B cell (primary cell): Measurements from ENCODE around the gene SLC5A2. TPM values are rescaled to one million over a fixed set of nuclear protein-coding genes. Genes with fewer than 3 reads are reported as not detected.

ENCODE experiments used
- ATAC-seq: fragments of 200-7000 bp; cut with Tn5 transposase; one replicate; pipeline ENCODE4 v1.10.0; 2021; ENCODE audit warnings: low read depth, mild to moderate bottlenecking, moderate number of reproducible peaks, moderate library complexity
- CTCF ChIA-PET: fragments of 350-600 bp; sonication (Branson Sonifier 250); formaldehyde crosslinking; loops from one replicate; lab custom pipeline; 2021; ENCODE audit warnings: antibody characterized with exemption, inconsistent platforms; lab: Charles Lee
- POLR2A ChIA-PET: fragments of 350-600 bp; sonication (Branson Sonifier 250); formaldehyde crosslinking; loops from one replicate; lab custom pipeline; 2021; ENCODE audit warnings: antibody characterized with exemption; lab: Charles Lee
- DNase-seq: peaks from one replicate; pipeline ENCODE4 v3.0.0; 2013
- H2AFZ ChIP-seq: 2 replicates; pipeline ENCODE4 v1.6.1; 2012; ENCODE audit warnings: mild to moderate bottlenecking, low read depth, low read length; ENCODE audit not compliant: insufficient read depth, poor library complexity, severe bottlenecking
- H3K27ac ChIP-seq, 2 donors: 1 replicate in 1 of 2; 2 replicates in 1 of 2; pipeline ENCODE4 v1.5.1; 2012 to 2013; ENCODE audit warnings: low read length in 2 of 2, mild to moderate bottlenecking in 2 of 2, moderate library complexity in 1 of 2
- H3K27me3 ChIP-seq, 4 experiments: fragments of 200-600 bp in 1 of 4; sonication (generic) in 1 of 4; replicated peaks in 1 of 4; 1 replicate in 2 of 4; 2 replicates in 2 of 4; pipeline versions ENCODE4 v1.6.1 to v1.7.0; 2013 to 2016; ENCODE audit warnings: low read length in 3 of 4, mild to moderate bottlenecking in 2 of 4, mixed read lengths in 1 of 4, moderate library complexity in 1 of 4; ENCODE audit not compliant: insufficient read depth in 4 of 4, control insufficient read depth in 3 of 4; ENCODE audit errors: control extremely low read depth in 1 of 4
- H3K36me3 ChIP-seq, 2 experiments: replicated peaks in 1 of 2; 1 replicate in 1 of 2; 2 replicates in 1 of 2; pipeline versions ENCODE4 v1.6.1 to v1.7.1; 2013; ENCODE audit warnings: low read length in 1 of 2; ENCODE audit not compliant: insufficient read depth in 2 of 2, control insufficient read depth in 1 of 2; ENCODE audit errors: control extremely low read depth in 1 of 2, extremely low read depth in 1 of 2
- H3K4me1 ChIP-seq, 2 donors: fragments of 200-600 bp in 1 of 2; sonication (generic) in 1 of 2; 1 replicate in 1 of 2; 2 replicates in 1 of 2; pipeline versions ENCODE4 v1.5.1 to v1.6.1; 2013 to 2017; ENCODE audit warnings: low read length in 2 of 2; ENCODE audit not compliant: control insufficient read depth in 2 of 2, insufficient read depth in 2 of 2
- H3K4me2 ChIP-seq: replicated peaks from 2 replicates; pipeline ENCODE3; 2012; ENCODE audit warnings: mild to moderate bottlenecking, low read depth, low read length; ENCODE audit not compliant: poor library complexity, severe bottlenecking
- H3K4me3 ChIP-seq, 5 experiments: fragments of 200-600 bp in 1 of 5; sonication (generic) in 1 of 5; 1 replicate in 3 of 5; 2 replicates in 2 of 5; pipeline versions ENCODE4 v1.5.1 to v1.7.0; 2011 to 2016; ENCODE audit warnings: low read length in 4 of 5, mild to moderate bottlenecking in 4 of 5, low read depth in 2 of 5, control low read depth in 1 of 5, moderate library complexity in 1 of 5; ENCODE audit not compliant: insufficient read depth in 1 of 5; ENCODE audit errors: control extremely low read depth in 1 of 5, extremely low read depth in 1 of 5
- H3K79me2 ChIP-seq: fragments of 200-600 bp; sonication (generic); one replicate; pipeline ENCODE4 v1.6.0; 2016; ENCODE audit warnings: low read length; ENCODE audit not compliant: control insufficient read depth, insufficient read depth
- H3K9ac ChIP-seq: fragments of 200-600 bp; sonication (generic); 2 replicates; pipeline ENCODE4 v1.6.1; 2017; ENCODE audit warnings: mild to moderate bottlenecking, low read length, moderate library complexity
- H3K9me3 ChIP-seq, 3 donors: one replicate each; pipeline versions ENCODE4 v1.6.1 to v1.7.1; 2013; ENCODE audit warnings: low read length in 2 of 3; ENCODE audit not compliant: control insufficient read depth in 2 of 3, insufficient read depth in 1 of 3; ENCODE audit errors: control extremely low read depth in 1 of 3
- H4K20me1 ChIP-seq: 2 replicates; pipeline ENCODE4 v1.6.0; 2012; ENCODE audit warnings: mild to moderate bottlenecking, low read length; ENCODE audit not compliant: insufficient read depth, control insufficient read depth, poor library complexity, severe bottlenecking
- H3K27ac Mint-ChIP-seq: one replicate; pipeline ENCODE4 v1.8.0; 2021; ENCODE audit warnings: mixed read lengths
- H3K27me3 Mint-ChIP-seq: one replicate; pipeline ENCODE4 v1.8.0; 2021; ENCODE audit warnings: mixed read lengths
- H3K4me1 Mint-ChIP-seq: one replicate; pipeline ENCODE4 v1.8.0; 2021; ENCODE audit warnings: mixed read lengths
- H3K4me3 Mint-ChIP-seq: one replicate; pipeline ENCODE4 v1.8.0; 2021; ENCODE audit warnings: mixed read lengths
- H3K9me3 Mint-ChIP-seq: one replicate; pipeline ENCODE4 v1.8.0; 2022; ENCODE audit warnings: mixed read lengths; ENCODE audit not compliant: insufficient read depth
- EZH2 ChIP-seq: IDR thresholded peaks from 2 replicates; pipeline ENCODE4 v1.6.1; 2012; ENCODE audit warnings: borderline replicate concordance, low read depth, mild to moderate bottlenecking, moderate library complexity, low read length; ENCODE audit not compliant: insufficient read depth, poor library complexity, severe bottlenecking
- WGBS: methylation state at CpG from one replicate; pipeline ENCODE4 v1.1.5; 2013; ENCODE audit warnings: missing lambda C conversion rate; ENCODE audit not compliant: insufficient coverage; 5-methylcytosine and 5-hydroxymethylcytosine counted together
- intact Hi-C: fragments of 100-400 bp; cut with micrococcal nuclease; formaldehyde crosslinking; loops from one replicate; pipeline ENCODE4 v1.10.0; 2022
- polyA plus RNA-seq: library from polyadenylated mRNA; depleted of rRNA; stranded (reverse); fragments of >200 nt; gene quantifications from 2 replicates; pipeline ENCODE4 v1.2.3, GENCODE V29; 2012
- total RNA-seq, 2 donors: library from RNA; stranded (reverse); fragments of 120-200 nt in 1 of 2; gene quantifications; 1 replicate in 1 of 2; 2 replicates in 1 of 2; pipeline versions ENCODE4 v1.2.3 to v1.2.4, GENCODE V29; 2013 to 2022
- TF ChIP-seq, protein P1 (sequence below): fragments of 200-600 bp; IDR thresholded peaks from one replicate; pipeline ENCODE4 v1.8.0; 2022; ENCODE audit warnings: antibody characterized with exemption, mild to moderate bottlenecking

The SLC5A2 gene
- total and polyA plus RNA-seq, 2 donors (not counting 1 experiment from before 2014, with no cell fraction given) = 0.67 to 0.69 TPM

GRCh38 chr16:31508706-31509195 is 25.8 kb downstream of the SLC5A2 start:
- peak overlapping the region; percentile 36 to 95 (median 87) for H3K4me3 ChIP-seq
- H3K9me3 Mint-ChIP-seq = no peaks in the 10 kb centered on the region
- peaks cover 43% of the 10 kb centered on the region for H3K4me1 Mint-ChIP-seq
- no peaks in the 10 kb centered on the region for H3K9me3 ChIP-seq
- H3K27ac ChIP-seq = peak overlapping the region; percentile 80 to 88
- TF ChIP-seq EZH2 = no peak
- TF ChIP-seq, protein P1, sequence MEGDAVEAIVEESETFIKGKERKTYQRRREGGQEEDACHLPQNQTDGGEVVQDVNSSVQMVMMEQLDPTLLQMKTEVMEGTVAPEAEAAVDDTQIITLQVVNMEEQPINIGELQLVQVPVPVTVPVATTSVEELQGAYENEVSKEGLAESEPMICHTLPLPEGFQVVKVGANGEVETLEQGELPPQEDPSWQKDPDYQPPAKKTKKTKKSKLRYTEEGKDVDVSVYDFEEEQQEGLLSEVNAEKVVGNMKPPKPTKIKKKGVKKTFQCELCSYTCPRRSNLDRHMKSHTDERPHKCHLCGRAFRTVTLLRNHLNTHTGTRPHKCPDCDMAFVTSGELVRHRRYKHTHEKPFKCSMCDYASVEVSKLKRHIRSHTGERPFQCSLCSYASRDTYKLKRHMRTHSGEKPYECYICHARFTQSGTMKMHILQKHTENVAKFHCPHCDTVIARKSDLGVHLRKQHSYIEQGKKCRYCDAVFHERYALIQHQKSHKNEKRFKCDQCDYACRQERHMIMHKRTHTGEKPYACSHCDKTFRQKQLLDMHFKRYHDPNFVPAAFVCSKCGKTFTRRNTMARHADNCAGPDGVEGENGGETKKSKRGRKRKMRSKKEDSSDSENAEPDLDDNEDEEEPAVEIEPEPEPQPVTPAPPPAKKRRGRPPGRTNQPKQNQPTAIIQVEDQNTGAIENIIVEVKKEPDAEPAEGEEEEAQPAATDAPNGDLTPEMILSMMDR = no peak
- H2AFZ ChIP-seq = peak overlapping the region; percentile 85
- H3K27ac Mint-ChIP-seq = peak overlapping the region; percentile 95
- no peaks in the 10 kb centered on the region for H4K20me1 ChIP-seq
- peak overlapping the region; percentile 90 for H3K4me2 ChIP-seq
- 22% methylated on average over 4 of the region's 6 CpGs for WGBS
- CTCF ChIA-PET = interaction anchor here (1.0 to 1.4 kb wide), 2 partner anchors 48 to 329 kb away, joined by 3 to 7 read pairs; partner anchors contain the start of gene FUS
- DNase-seq (no peak), ATAC-seq (no peak)
- peaks cover 32 to 33% of the 10 kb centered on the region in 2 donors for H3K4me1 ChIP-seq
- H3K79me2 ChIP-seq = peaks cover 18% of the 10 kb centered on the region
- H3K27me3 Mint-ChIP-seq = no peaks in the 10 kb centered on the region
- intact Hi-C loops = loop anchor here (1.0 kb wide), 4 partner anchors 21 to 205 kb away; partner anchors contain the start of gene ARMC5
- H3K36me3 ChIP-seq = peaks cover 0 to 3% of the 10 kb centered on the region in 2 experiments
- H3K4me3 Mint-ChIP-seq = peak overlapping the region; percentile 92
- POLR2A ChIA-PET = interaction anchor here (1.0 kb wide), 3 partner anchors 10 to 49 kb away, joined by 3 to 5 read pairs (median 3); partner anchors contain the start of gene ARMC5
- peak overlapping the region; percentile 84 for H3K9ac ChIP-seq
- H3K27me3 ChIP-seq = no peaks in the 10 kb centered on the region

- Histone ChIP-seq H3K9me3 (peaks cover 0 to 6% (median 0%) of the 10 kb centered on the region in 3 donors), H3K4me1 (peaks cover 13 to 14% of the 10 kb centered on the region in 2 donors), H3K9ac (no peak overlapping the region), H3K79me2 (peaks cover 18% of the 10 kb centered on the region), H3K27ac (no peak overlapping the region), H3K27me3 (no peaks in the 10 kb centered on the region), H2AFZ (no peak overlapping the region), H3K4me2 (no peak overlapping the region), H3K36me3 (no peaks in the 10 kb centered on the region), H3K4me3 (no peak overlapping the region), H4K20me1 (no peaks in the 10 kb centered on the region)
- POLR2A ChIA-PET = no interaction called here
- no peak for DNase-seq
- 83% methylated on average over 3 of the region's 6 CpGs for WGBS
- intact Hi-C loops = no loop called here
- Mint-ChIP-seq H3K27ac (no peak overlapping the region), H3K27me3 (peaks cover 11% of the 10 kb centered on the region), H3K9me3 (no peaks in the 10 kb centered on the region), H3K4me3 (no peak overlapping the region), H3K4me1 (peaks cover 20% of the 10 kb centered on the region)
- TF ChIP-seq, protein P1 = no peak
- no peak for TF ChIP-seq EZH2
- CTCF ChIA-PET = no interaction called here
- ATAC-seq = no peak
Observed at GRCh38 chr16:31513126-31513525, 30.2 kb downstream of the SLC5A2 start.
